ENCODE measurements around the gene RNF112. TPM values are rescaled to one million over a fixed set of nuclear protein-coding genes. Genes with fewer than 3 reads are reported as not detected.

The RNF112 gene
- total and polyA plus RNA-seq, 2 experiments from 2014 or later = 0.83 to 9.1 TPM

DNA sequence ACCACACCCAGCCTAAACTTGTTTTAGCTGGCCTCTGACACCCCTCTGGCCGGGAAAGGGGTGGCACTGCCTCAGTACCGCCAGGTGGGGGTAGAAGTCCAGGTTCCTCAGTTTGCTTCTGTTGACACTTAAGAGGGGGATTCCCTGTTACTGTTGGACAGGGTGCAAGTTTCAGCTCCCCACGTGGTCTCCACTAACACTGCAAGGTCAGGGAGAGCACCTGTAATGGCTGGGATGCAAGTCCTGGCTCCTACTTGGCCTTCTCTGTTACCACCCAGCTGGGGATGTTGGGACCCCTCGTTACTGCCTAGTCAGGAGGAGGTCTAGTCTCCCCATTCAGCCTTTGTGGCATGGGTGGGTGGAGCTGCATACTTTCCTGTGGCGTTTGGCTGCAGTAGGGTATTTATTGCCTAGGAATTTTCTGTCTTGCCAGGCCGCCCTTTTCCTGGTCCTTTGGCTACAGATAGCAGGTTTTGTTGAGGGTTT lies 13.4 kb upstream of the RNF112 start:
- no peaks in the 10 kb centered on the region for H3K36me3 ChIP-seq (ENCODE audit: low read depth)
- no peak overlapping the region for H3K9ac ChIP-seq
- no peak overlapping the region for H3K4me2 ChIP-seq (ENCODE audit: unreplicated experiment)
- no peaks in the 10 kb centered on the region for H3K27me3 ChIP-seq (replicated peaks; ENCODE audit: insufficient read depth)
- DNase-seq = no peak
- 66 to 70% methylated on average over 6 of the region's 6 CpGs for WGBS, 2 experiments (ENCODE audit: low coverage in 1 of 2, low lambda C conversion rate in 2 of 2, missing lambda C conversion rate in 2 of 2)
- H3K9me3 ChIP-seq (ENCODE audit: low read depth) = no peaks in the 10 kb centered on the region
- H2AFZ ChIP-seq = no peak overlapping the region
- in situ Hi-C loops (cut with MboI) = no loop called here
- no peaks in the 10 kb centered on the region for H4K20me1 ChIP-seq (ENCODE audit: insufficient read depth)
- H3F3A ChIP-seq (ENCODE audit: insufficient read depth) = 0 out of 2 replicates have a peak, but pooled peaks cover 3% of the 10 kb centered on the region
- no peak overlapping the region for H3K27ac ChIP-seq
- peaks cover 12% of the 10 kb centered on the region for H3K4me1 ChIP-seq (ENCODE audit: insufficient read depth)
- H3K9me2 ChIP-seq (ENCODE audit: insufficient read depth) = no peaks in the 10 kb centered on the region
- TF ChIP-seq EZH2 (IDR thresholded peaks at IDR 0.05; ENCODE audit: insufficient read depth, poor library complexity, severe bottlenecking) = no peak
- TF ChIP-seq EZH2phosphoT487 (IDR thresholded peaks at IDR 0.05; ENCODE audit: insufficient read depth, low read depth) = no peak
- H3K4me3 ChIP-seq = no peak overlapping the region
- H3K79me2 ChIP-seq (ENCODE audit: insufficient read depth) = no peaks in the 10 kb centered on the region

DNA sequence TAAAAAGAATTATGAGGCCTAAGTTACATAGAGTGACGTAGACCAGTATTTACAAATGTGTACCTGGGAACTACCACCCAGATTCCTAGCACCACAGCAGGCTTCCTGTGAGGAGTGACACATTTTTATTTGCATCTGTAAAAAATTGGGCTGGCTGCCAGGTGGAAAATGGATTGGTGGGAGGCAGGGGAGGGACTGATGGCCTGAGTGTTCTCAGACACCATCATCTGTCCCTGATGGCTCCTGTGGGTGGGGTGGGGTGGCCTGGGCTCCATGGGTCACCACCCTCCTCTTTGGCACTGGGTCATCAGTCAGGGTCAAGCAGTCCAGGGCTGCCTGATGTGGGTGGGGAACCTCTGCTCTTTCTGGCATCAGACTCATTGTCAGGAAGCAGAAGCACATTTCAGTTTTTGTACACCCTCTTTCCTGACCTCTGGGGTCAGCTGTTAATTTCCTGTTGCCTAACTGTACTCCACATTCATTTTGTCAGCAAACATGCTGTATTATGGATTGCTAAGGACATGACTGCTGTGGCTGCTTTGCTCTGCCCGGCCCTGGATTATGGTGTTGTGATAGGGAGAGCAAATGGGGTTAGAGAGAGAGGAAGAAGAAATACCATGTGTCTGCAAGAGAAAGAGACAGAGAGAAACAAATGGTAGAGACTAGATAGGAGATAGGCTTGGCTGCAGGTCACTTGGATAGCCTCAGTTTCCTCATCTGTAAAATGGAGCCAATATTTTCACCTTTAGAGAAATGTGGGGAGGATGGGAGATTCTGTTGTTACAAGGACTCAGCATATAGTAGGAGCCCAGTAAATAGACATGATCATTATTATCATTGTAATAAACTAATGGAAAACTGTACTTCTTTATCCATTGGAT lies 12.5 kb upstream of the RNF112 start:
- H4K20me1 ChIP-seq (ENCODE audit: insufficient read depth) = no peaks in the 10 kb centered on the region
- H3K4me3 ChIP-seq = no peak overlapping the region
- in situ Hi-C loops (cut with MboI) = no loop called here
- no peak overlapping the region for H3K4me2 ChIP-seq (ENCODE audit: unreplicated experiment)
- no peak overlapping the region for H2AFZ ChIP-seq
- no peaks in the 10 kb centered on the region for H3K9me2 ChIP-seq (ENCODE audit: insufficient read depth)
- peak; percentile 41 for DNase-seq
- H3K4me1 ChIP-seq (ENCODE audit: insufficient read depth) = peaks cover 12% of the 10 kb centered on the region
- no peaks in the 10 kb centered on the region for H3K79me2 ChIP-seq (ENCODE audit: insufficient read depth)
- no peaks in the 10 kb centered on the region for H3K27me3 ChIP-seq (replicated peaks; ENCODE audit: insufficient read depth)
- no peaks in the 10 kb centered on the region for H3K9me3 ChIP-seq (ENCODE audit: low read depth)
- 0 out of 2 replicates have a peak, but pooled peaks cover 3% of the 10 kb centered on the region for H3F3A ChIP-seq (ENCODE audit: insufficient read depth)
- H3K36me3 ChIP-seq (ENCODE audit: low read depth) = no peaks in the 10 kb centered on the region
- H3K27ac ChIP-seq = no peak overlapping the region; the same call in 1 of the 2 replicates
- WGBS, 2 experiments (ENCODE audit: low coverage in 1 of 2, low lambda C conversion rate in 2 of 2, missing lambda C conversion rate in 2 of 2) = 69 to 73% methylated on average over 2 of the region's 2 CpGs
- no peak for TF ChIP-seq EZH2phosphoT487 (IDR thresholded peaks at IDR 0.05; ENCODE audit: insufficient read depth, low read depth)
- no peak for TF ChIP-seq EZH2 (IDR thresholded peaks at IDR 0.05; ENCODE audit: insufficient read depth, poor library complexity, severe bottlenecking)
- H3K9ac ChIP-seq = no peak overlapping the region

DNA sequence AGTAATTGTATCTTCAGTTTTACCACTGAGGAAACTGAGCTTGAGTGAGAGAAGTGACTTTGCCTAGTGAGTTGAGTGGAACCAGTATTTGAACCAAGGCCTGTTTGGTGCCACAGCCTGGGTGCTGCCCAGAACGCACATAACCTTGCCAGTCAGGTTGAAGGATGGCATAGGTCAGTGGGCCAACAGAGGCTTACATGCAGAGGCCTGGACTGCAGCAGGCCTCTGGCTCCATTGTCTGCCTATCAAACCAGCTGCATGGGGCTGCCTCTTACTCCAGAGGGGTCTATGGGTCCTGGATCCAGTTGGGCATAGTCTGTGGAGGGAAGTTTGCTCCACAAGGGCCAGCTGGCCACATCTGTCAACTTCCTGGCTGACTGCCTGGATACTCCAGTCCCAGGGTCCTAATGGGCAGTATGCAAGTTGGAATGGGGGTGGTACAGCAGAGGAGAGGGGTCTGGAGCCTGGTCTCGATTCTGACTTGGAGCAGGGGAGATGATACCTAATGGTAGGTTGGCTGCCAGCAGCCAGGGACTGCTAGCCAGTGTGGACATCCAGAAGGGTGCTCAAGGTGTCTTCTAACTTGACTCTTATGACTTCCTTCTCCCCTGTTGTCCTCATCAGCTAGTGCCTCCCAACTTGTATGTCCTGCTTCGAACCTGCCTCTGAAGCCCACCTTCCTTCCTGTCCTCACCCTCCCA lies 11.1 kb upstream of the RNF112 start:
- Histone ChIP-seq H3K79me2 (ENCODE audit: insufficient read depth) (no peaks in the 10 kb centered on the region), H3K27ac (no peak overlapping the region), H3F3A (ENCODE audit: insufficient read depth) (0 out of 2 replicates have a peak, but pooled peaks cover 3% of the 10 kb centered on the region), H3K27me3 (replicated peaks; ENCODE audit: insufficient read depth) (no peaks in the 10 kb centered on the region), H3K9me2 (ENCODE audit: insufficient read depth) (no peaks in the 10 kb centered on the region), H3K4me3 (no peak overlapping the region), H2AFZ (no peak overlapping the region), H3K4me1 (ENCODE audit: insufficient read depth) (peaks cover 12% of the 10 kb centered on the region), H4K20me1 (ENCODE audit: insufficient read depth) (no peaks in the 10 kb centered on the region), H3K36me3 (ENCODE audit: low read depth) (no peaks in the 10 kb centered on the region), H3K9me3 (ENCODE audit: low read depth) (no peaks in the 10 kb centered on the region), H3K4me2 (ENCODE audit: unreplicated experiment) (no peak overlapping the region), H3K9ac (no peak overlapping the region)
- 90 to 94% methylated on average over 2 to 3 of the region's 3 CpGs for WGBS, 2 experiments (ENCODE audit: low coverage in 1 of 2, low lambda C conversion rate in 2 of 2, missing lambda C conversion rate in 2 of 2)
- in situ Hi-C loops (cut with MboI) = no loop called here
- no peak for DNase-seq
- TF ChIP-seq EZH2phosphoT487 (IDR thresholded peaks at IDR 0.05; ENCODE audit: insufficient read depth, low read depth) = no peak
- TF ChIP-seq EZH2 (IDR thresholded peaks at IDR 0.05; ENCODE audit: insufficient read depth, poor library complexity, severe bottlenecking) = no peak

DNA sequence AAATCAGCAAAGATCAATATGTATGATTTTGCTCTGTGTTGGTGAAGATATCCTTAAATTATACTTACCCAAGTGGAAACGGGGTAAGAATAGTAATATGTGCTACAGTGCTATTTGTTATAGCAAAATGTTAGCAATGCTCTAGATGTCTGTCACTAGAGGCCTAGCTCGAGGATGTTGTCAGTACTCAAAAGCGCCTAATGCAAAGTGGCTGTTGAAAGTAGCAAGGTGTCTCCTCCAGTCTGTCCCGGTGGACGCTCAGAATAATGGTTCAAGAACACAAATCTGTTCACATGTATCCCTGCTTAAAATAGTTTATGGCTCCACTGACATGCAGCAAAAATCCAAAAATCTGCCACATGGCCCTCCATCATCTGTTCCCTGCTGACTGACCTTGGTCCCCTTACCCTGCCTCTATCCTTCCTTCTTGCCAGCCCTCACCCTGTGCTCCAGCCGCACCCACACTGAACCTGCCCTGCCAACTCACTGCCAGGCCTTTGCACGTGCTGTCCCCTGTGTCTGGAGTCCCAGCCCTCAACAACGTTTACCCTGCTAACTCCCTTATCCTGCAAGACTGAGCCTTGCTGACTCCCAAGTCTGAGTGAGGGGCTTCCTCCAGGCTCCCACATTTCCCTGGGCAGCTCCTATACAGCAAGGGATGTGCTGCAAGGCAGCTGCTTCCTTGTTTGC lies 9.6 kb upstream of the RNF112 start:
- DNase-seq = no peak
- no peak overlapping the region for H3K4me3 ChIP-seq
- H3K9me3 ChIP-seq (ENCODE audit: low read depth) = no peaks in the 10 kb centered on the region
- H3K4me1 ChIP-seq (ENCODE audit: insufficient read depth) = peaks cover 12% of the 10 kb centered on the region
- no peaks in the 10 kb centered on the region for H3K79me2 ChIP-seq (ENCODE audit: insufficient read depth)
- no peaks in the 10 kb centered on the region for H3K9me2 ChIP-seq (ENCODE audit: insufficient read depth)
- H4K20me1 ChIP-seq (ENCODE audit: insufficient read depth) = no peaks in the 10 kb centered on the region
- H3K27me3 ChIP-seq (replicated peaks; ENCODE audit: insufficient read depth) = no peaks in the 10 kb centered on the region
- no peak overlapping the region for H2AFZ ChIP-seq
- H3K36me3 ChIP-seq (ENCODE audit: low read depth) = no peaks in the 10 kb centered on the region
- TF ChIP-seq EZH2phosphoT487 (IDR thresholded peaks at IDR 0.05; ENCODE audit: insufficient read depth, low read depth) = no peak
- TF ChIP-seq EZH2 (IDR thresholded peaks at IDR 0.05; ENCODE audit: insufficient read depth, poor library complexity, severe bottlenecking) = no peak
- 0 out of 2 replicates have a peak, but pooled peaks cover 3% of the 10 kb centered on the region for H3F3A ChIP-seq (ENCODE audit: insufficient read depth)
- no peak overlapping the region for H3K27ac ChIP-seq
- no peak overlapping the region for H3K4me2 ChIP-seq (ENCODE audit: unreplicated experiment)
- in situ Hi-C loops (cut with MboI) = no loop called here
- no peak overlapping the region for H3K9ac ChIP-seq
- WGBS, 2 experiments (ENCODE audit: low coverage in 1 of 2, low lambda C conversion rate in 2 of 2, missing lambda C conversion rate in 2 of 2) = 60 to 62% methylated on average over 8 of the region's 8 CpGs

All from GM23248 (cell line).